IMR-90 (cell line): ENCODE measurements around the gene ZNF146. TPM values are rescaled to one million over a fixed set of nuclear protein-coding genes. Genes with fewer than 3 reads are reported as not detected.

ENCODE experiments used
- ATAC-seq: fragments of 200-7000 bp; cut with Tn5 transposase; 2 replicates; pipeline ENCODE4 v1.9.1; 2020; ENCODE audit warnings: low read depth, mild to moderate bottlenecking, moderate library complexity
- BruUV-seq: library from RNA; stranded (reverse); fragments of 400-500 nt; replicated peaks from 2 replicates; lab custom pipeline; 2021; lab: Mats Ljungman, UMichigan
- CTCF ChIA-PET: fragments of 300-600 bp; formaldehyde crosslinking; extraction: SDS; loops from one replicate; lab custom pipeline; 2021; ENCODE audit warnings: antibody characterized with exemption; lab: Yijun Ruan, JAX
- POLR2A ChIA-PET: fragments of 300-600 bp; sonication (Branson Sonifier 250); formaldehyde crosslinking; loops from one replicate; lab custom pipeline; 2022; ENCODE audit warnings: antibody characterized with exemption; ENCODE audit not compliant: unreplicated experiment; lab: Charles Lee
- DNase-seq: peaks from one replicate; pipeline ENCODE4 v3.0.0; 2013
- H2AFZ ChIP-seq: replicated peaks from 2 replicates; pipeline ENCODE3; 2013; ENCODE audit warnings: low read length, mild to moderate bottlenecking; ENCODE audit not compliant: poor library complexity
- H2AK5ac ChIP-seq: 2 replicates; pipeline ENCODE4 v1.6.1; 2013; ENCODE audit warnings: low read depth, low read length, inconsistent platforms
- H2AK9ac ChIP-seq: replicated peaks from 2 replicates; pipeline ENCODE3; 2013; ENCODE audit warnings: mild to moderate bottlenecking, low read depth, low read length, moderate library complexity; ENCODE audit not compliant: poor library complexity
- H2BK120ac ChIP-seq: 2 replicates; pipeline ENCODE4 v1.6.1; 2013; ENCODE audit warnings: low read depth, low read length, inconsistent platforms
- H2BK15ac ChIP-seq: 3 replicates; pipeline ENCODE4 v1.6.1; 2013; ENCODE audit warnings: low read depth, low read length, inconsistent platforms
- H2BK20ac ChIP-seq: 2 replicates; pipeline ENCODE4 v1.6.1; 2013; ENCODE audit warnings: low read depth, mild to moderate bottlenecking, inconsistent platforms, low read length, moderate library complexity
- H2BK5ac ChIP-seq: 2 replicates; pipeline ENCODE4 v1.6.1; 2013; ENCODE audit warnings: mild to moderate bottlenecking, low read depth, low read length, inconsistent platforms; ENCODE audit not compliant: poor library complexity, severe bottlenecking
- H3K14ac ChIP-seq: replicated peaks from 2 replicates; pipeline ENCODE4 v1.6.1; 2013; ENCODE audit warnings: low read depth, low read length, inconsistent platforms
- H3K18ac ChIP-seq: 2 replicates; pipeline ENCODE4 v1.6.1; 2013; ENCODE audit warnings: low read depth, low read length, control low read depth
- H3K23ac ChIP-seq: 2 replicates; pipeline ENCODE4 v1.6.1; 2013; ENCODE audit warnings: low read depth, low read length, inconsistent platforms
- H3K27ac ChIP-seq: 2 replicates; pipeline ENCODE4 v1.5.1; 2013; ENCODE audit warnings: mild to moderate bottlenecking, control low read depth, low read length; ENCODE audit not compliant: insufficient read depth
- H3K27me3 ChIP-seq: 2 replicates; pipeline ENCODE4 v1.6.1; 2013; ENCODE audit warnings: low read length; ENCODE audit not compliant: control insufficient read depth, insufficient read depth
- H3K36me3 ChIP-seq: 2 replicates; pipeline ENCODE4 v1.6.1; 2013; ENCODE audit warnings: low read length, mixed read lengths; ENCODE audit not compliant: control insufficient read depth, insufficient read depth
- H3K4ac ChIP-seq: 2 replicates; pipeline ENCODE4 v1.6.1; 2013; ENCODE audit warnings: low read depth, low read length, inconsistent platforms
- H3K4me1 ChIP-seq: 2 replicates; pipeline ENCODE4 v1.6.1; 2013; ENCODE audit warnings: low read length, mixed read lengths; ENCODE audit not compliant: control insufficient read depth, insufficient read depth
- H3K4me2 ChIP-seq: 2 replicates; pipeline ENCODE4 v1.6.1; 2013; ENCODE audit warnings: low read depth, mild to moderate bottlenecking, control low read depth, low read length, moderate library complexity
- H3K4me3 ChIP-seq: 2 replicates; pipeline ENCODE4 v1.5.1; 2013; ENCODE audit warnings: low read depth, mild to moderate bottlenecking, control low read depth, low read length, moderate library complexity; ENCODE audit not compliant: insufficient read depth
- H3K56ac ChIP-seq: 2 replicates; pipeline ENCODE4 v1.6.1; 2013; ENCODE audit warnings: low read length, inconsistent platforms; ENCODE audit not compliant: insufficient read depth; ENCODE audit errors: extremely low read depth
- H3K79me1 ChIP-seq, 2 experiments: 2 replicates each; pipeline ENCODE4 v1.6.1; 2013; ENCODE audit warnings: low read length in 2 of 2, inconsistent platforms in 1 of 2, low read depth in 1 of 2
- H3K9ac ChIP-seq: 2 replicates; pipeline ENCODE4 v1.6.1; 2013; ENCODE audit warnings: low read depth, low read length, control low read depth
- H3K9me1 ChIP-seq: 2 replicates; pipeline ENCODE4 v1.6.1; 2013; ENCODE audit warnings: low read length, inconsistent platforms; ENCODE audit not compliant: insufficient read depth
- H3K9me3 ChIP-seq: 2 replicates; pipeline ENCODE4 v1.6.1; 2013; ENCODE audit warnings: low read length; ENCODE audit not compliant: control insufficient read depth, insufficient read depth
- H4K20me1 ChIP-seq: 2 replicates; pipeline ENCODE4 v1.6.1; 2013; ENCODE audit warnings: low read length, inconsistent platforms; ENCODE audit not compliant: insufficient read depth
- H4K5ac ChIP-seq: 2 replicates; pipeline ENCODE4 v1.6.1; 2013; ENCODE audit warnings: mild to moderate bottlenecking, low read depth, low read length, control low read depth
- H4K8ac ChIP-seq, 2 experiments: 2 replicates each; pipeline ENCODE4 v1.6.1; 2013; ENCODE audit warnings: low read depth in 2 of 2, low read length in 2 of 2, control low read depth in 1 of 2, inconsistent platforms in 1 of 2
- H4K91ac ChIP-seq: 2 replicates; pipeline ENCODE4 v1.6.1; 2013; ENCODE audit warnings: low read depth, low read length, inconsistent platforms; ENCODE audit not compliant: insufficient read depth
- MAFK ChIP-seq: IDR thresholded peaks from 2 replicates; pipeline ENCODE4 v1.6.1; 2012; ENCODE audit warnings: low read depth, low read length, improper control_type of control experiment
- MXI1 ChIP-seq: IDR thresholded peaks from 2 replicates; pipeline ENCODE4 v1.6.1; 2012; ENCODE audit warnings: low read depth, mild to moderate bottlenecking, low read length, moderate library complexity, borderline replicate concordance
- NFE2L2 ChIP-seq: fragments of 150-350 bp; IDR thresholded peaks from 2 replicates; pipeline ENCODE4 v1.6.1; 2016; ENCODE audit warnings: low read depth, mild to moderate bottlenecking, low read length
- RAD21 ChIP-seq: IDR thresholded peaks from 2 replicates; pipeline ENCODE4 v1.6.1; 2012; ENCODE audit warnings: low read length, improper control_type of control experiment
- USF2 ChIP-seq: fragments of 150-350 bp; IDR thresholded peaks from 2 replicates; pipeline ENCODE4 v1.6.1; 2017; ENCODE audit warnings: mild to moderate bottlenecking, antibody characterized with exemption, low read length, low read depth
- WGBS, 2 experiments: methylation state at CpG; one replicate each; pipeline versions ENCODE4 v1.1.5 to v1.1.7; 2013; ENCODE audit warnings: missing lambda C conversion rate in 2 of 2; ENCODE audit not compliant: insufficient read length in 1 of 2; ENCODE audit errors: extremely low coverage in 2 of 2; 5-methylcytosine and 5-hydroxymethylcytosine counted together
- dilution Hi-C: fragments of 300-500 bp; cut with HindIII; formaldehyde crosslinking; loops from one replicate; pipeline ENCODE4 v1.14.3; 2018; ENCODE audit warnings: low sequenced_read_pairs; ENCODE audit not compliant: unreplicated experiment
- in situ Hi-C: fragments of 300-500 bp; cut with MboI; formaldehyde crosslinking; loops from 3 replicates; pipeline ENCODE4 v1.14.3; 2019; ENCODE audit warnings: low sequenced_read_pairs, inconsistent platforms, mixed read lengths
- intact Hi-C: fragments of 100-400 bp; cut with micrococcal nuclease; formaldehyde crosslinking; loops from 2 replicates; pipeline ENCODE4 v1.10.0; 2022
- polyA plus RNA-seq, 3 experiments: library from polyadenylated mRNA; depleted of rRNA; stranded (reverse); fragments of >200 nt; gene quantifications; 2 replicates each; pipeline ENCODE4 v1.2.3, GENCODE V29; 2012; ENCODE audit warnings: low replicate concordance in 1 of 3
- total RNA-seq: library from RNA; depleted of rRNA; stranded (reverse); fragments of >200 nt; gene quantifications from 2 replicates; pipeline ENCODE4 v1.2.3, GENCODE V29; 2012

The ZNF146 gene
- total and polyA plus RNA-seq, 2 of the 4 experiments (the other 2 are of a cell fraction): 61.6 to 106 TPM

- Histone ChIP-seq H3K4me3 (no peak overlapping the region), H2BK20ac (no peak overlapping the region), H4K5ac (no peak overlapping the region), H3K27me3 (no peaks in the 10 kb centered on the region), H3K23ac (no peak overlapping the region), H2AK9ac (no peak overlapping the region), H3K4me1 (no peaks in the 10 kb centered on the region), H3K27ac (no peak overlapping the region), H3K9me3 (peaks cover 3% of the 10 kb centered on the region), H2BK15ac (no peak overlapping the region), H4K8ac (no peak overlapping the region), H3K9ac (no peak overlapping the region), H3K56ac (no peak overlapping the region), H2BK5ac (no peak overlapping the region), H2BK120ac (no peak overlapping the region), H3K18ac (no peak overlapping the region), H3K4me2 (no peak overlapping the region), H3K9me1 (no peaks in the 10 kb centered on the region), H3K79me1 (no peaks in the 10 kb centered on the region), H3K4ac (no peak overlapping the region), H4K91ac (no peak overlapping the region), H2AK5ac (no peak overlapping the region), H3K36me3 (no peaks in the 10 kb centered on the region), H2AFZ (no peak overlapping the region), H3K14ac (no peak overlapping the region), H4K20me1 (no peaks in the 10 kb centered on the region)
- CTCF ChIA-PET: no interaction called here
- dilution Hi-C loops (no loop called here), in situ Hi-C loops (no loop called here), intact Hi-C loops (no loop called here)
- no TSS peak for BruUV-seq
- no peak for ATAC-seq
- DNase-seq: no peak
- 82% methylated on average over 7 of the region's 29 CpGs; no CpG with 5 or more reads in 1 of the 2 experiments for WGBS, 2 experiments
- TF ChIP-seq MXI1: no peak
- no peak for TF ChIP-seq MAFK
- no peak for TF ChIP-seq NFE2L2
- no peak for TF ChIP-seq RAD21
- no peak for TF ChIP-seq USF2
- POLR2A ChIA-PET: no interaction called here
Observed at GRCh38 chr19:36258028-36258875, 43.3 kb downstream of the ZNF146 start.
